PC-3 (cell line): ENCODE results near the gene PPBP. TPM values are rescaled to one million over a fixed set of nuclear protein-coding genes. Genes with fewer than 3 reads are reported as not detected.

Experiments
- ATAC-seq: fragments of 200-7000 bp; cut with Tn5 transposase; 2 replicates; pipeline ENCODE4 v1.9.1; 2020; ENCODE audit warnings: mild to moderate bottlenecking, moderate library complexity
- BruUV-seq: library from RNA; stranded (reverse); fragments of 400-500 nt; replicated peaks from 2 replicates; lab custom pipeline; 2021; lab: Mats Ljungman, UMichigan
- CTCF ChIA-PET: fragments of 300-600 bp; sonication (Branson Sonifier 250); formaldehyde crosslinking; loops from one replicate; lab custom pipeline; 2022; ENCODE audit warnings: antibody characterized with exemption; lab: Charles Lee
- POLR2A ChIA-PET: fragments of 300-600 bp; sonication (Branson Sonifier 250); formaldehyde crosslinking; loops from one replicate; lab custom pipeline; 2022; ENCODE audit warnings: antibody characterized with exemption; ENCODE audit not compliant: unreplicated experiment; lab: Charles Lee
- DNase-seq: peaks from one replicate; pipeline ENCODE4 v3.0.0-alpha.2; 2015
- H2AFZ ChIP-seq: fragments of 300-600 bp; sonication (generic); 2 replicates; pipeline ENCODE4 v1.6.0; 2016; ENCODE audit warnings: antibody characterized with exemption, low read length
- H3F3A ChIP-seq: fragments of 300-600 bp; sonication (generic); one replicate; pipeline ENCODE4 v1.6.0; 2017; ENCODE audit warnings: antibody characterized with exemption, low read length, control low read depth, mild to moderate bottlenecking; ENCODE audit not compliant: unreplicated experiment
- H3K27ac ChIP-seq: fragments of 300-600 bp; sonication (generic); 2 replicates; pipeline ENCODE4 v1.5.1; 2016; ENCODE audit warnings: mild to moderate bottlenecking, low read length
- H3K27me3 ChIP-seq: fragments of 300-600 bp; sonication (generic); 2 replicates; pipeline ENCODE4 v1.6.1; 2016; ENCODE audit warnings: low read length, mixed read lengths
- H3K36me3 ChIP-seq: fragments of 300-600 bp; sonication (generic); 2 replicates; pipeline ENCODE4 v1.6.1; 2016; ENCODE audit warnings: low read depth, mixed run types, low read length, mixed read lengths
- H3K4me1 ChIP-seq: fragments of 300-600 bp; sonication (generic); 2 replicates; pipeline ENCODE4 v1.5.1; 2016; ENCODE audit warnings: low read length; ENCODE audit not compliant: insufficient read depth
- H3K4me2 ChIP-seq: fragments of 300-600 bp; sonication (generic); 2 replicates; pipeline ENCODE4 v1.6.0; 2016; ENCODE audit warnings: low read length
- H3K4me3 ChIP-seq: fragments of 300-600 bp; sonication (generic); 2 replicates; pipeline ENCODE4 v1.5.1; 2016; ENCODE audit warnings: mild to moderate bottlenecking, low read length, mixed read lengths
- H3K79me2 ChIP-seq: fragments of 300-600 bp; sonication (generic); 2 replicates; pipeline ENCODE4 v1.6.1; 2017; ENCODE audit warnings: low read length, mixed read lengths
- H3K9ac ChIP-seq: fragments of 300-600 bp; sonication (generic); 2 replicates; pipeline ENCODE4 v1.6.0; 2016; ENCODE audit warnings: mild to moderate bottlenecking, low read length
- H3K9me2 ChIP-seq: fragments of 300-600 bp; sonication (generic); replicated peaks from 2 replicates; pipeline ENCODE4 v1.6.1; 2016; ENCODE audit warnings: mixed run types, low read length, mixed read lengths
- H3K9me3 ChIP-seq: fragments of 300-600 bp; sonication (generic); 2 replicates; pipeline ENCODE4 v1.6.1; 2016; ENCODE audit warnings: low read length, mixed read lengths
- H4K20me1 ChIP-seq: fragments of 300-600 bp; sonication (generic); 2 replicates; pipeline ENCODE4 v1.6.1; 2016; ENCODE audit warnings: low read length, mixed read lengths
- CTCF ChIP-seq: fragments of 300-600 bp; sonication (generic); conservative IDR thresholded peaks from 2 replicates; pipeline ENCODE4 v1.5.1; 2017; ENCODE audit warnings: antibody characterized with exemption, low read depth, mild to moderate bottlenecking, low read length
- EZH2 ChIP-seq: fragments of 300-600 bp; sonication (generic); IDR thresholded peaks from one replicate; pipeline ENCODE4 v1.6.1; 2017; ENCODE audit warnings: antibody characterized with exemption, mild to moderate bottlenecking, low read length; ENCODE audit not compliant: unreplicated experiment
- EZH2phosphoT487 ChIP-seq: fragments of 300-600 bp; sonication (generic); IDR thresholded peaks from 2 replicates; pipeline ENCODE4 v1.6.1; 2018; ENCODE audit warnings: mild to moderate bottlenecking, antibody characterized with exemption, low read length, borderline replicate concordance
- intact Hi-C: fragments of 100-400 bp; cut with micrococcal nuclease; formaldehyde crosslinking; loops from 2 replicates; pipeline ENCODE4 v1.9.0; 2023
- total RNA-seq: library from RNA; depleted of rRNA; stranded (reverse); fragments of >200 nt; gene quantifications from 2 replicates; pipeline ENCODE4 v1.2.3, GENCODE V29; 2014

The PPBP gene
- total RNA-seq, 1 experiment from 2014 or later: not detected

GRCh38 chr4:74013264-74013663 lies 25.3 kb upstream of the PPBP start:
- no peak overlapping the region for H2AFZ ChIP-seq
- ChIA-PET POLR2A (interaction anchor here (0.6 kb wide), 1 partner anchor 35 kb away, joined by 8 read pairs; no protein-coding TSS in a partner anchor), CTCF (no interaction called here)
- intact Hi-C loops: no loop called here
- DNase-seq (no peak), ATAC-seq (no peak)
- H3K9me3 ChIP-seq: no peaks in the 10 kb centered on the region
- H3K27me3 ChIP-seq: no peaks in the 10 kb centered on the region
- no peak overlapping the region for H3K27ac ChIP-seq
- H3K4me2 ChIP-seq: no peak overlapping the region
- TF ChIP-seq EZH2 (no peak), CTCF (no peak), EZH2phosphoT487 (no peak)
- H3K79me2 ChIP-seq: no peaks in the 10 kb centered on the region
- H4K20me1 ChIP-seq: no peaks in the 10 kb centered on the region
- no TSS peak for BruUV-seq
- peaks cover 9% of the 10 kb centered on the region for H3F3A ChIP-seq
- no peaks in the 10 kb centered on the region for H3K9me2 ChIP-seq
- H3K36me3 ChIP-seq: no peaks in the 10 kb centered on the region
- no peak overlapping the region for H3K4me3 ChIP-seq
- H3K4me1 ChIP-seq: peaks cover 24% of the 10 kb centered on the region
- H3K9ac ChIP-seq: no peak overlapping the region

DNA sequence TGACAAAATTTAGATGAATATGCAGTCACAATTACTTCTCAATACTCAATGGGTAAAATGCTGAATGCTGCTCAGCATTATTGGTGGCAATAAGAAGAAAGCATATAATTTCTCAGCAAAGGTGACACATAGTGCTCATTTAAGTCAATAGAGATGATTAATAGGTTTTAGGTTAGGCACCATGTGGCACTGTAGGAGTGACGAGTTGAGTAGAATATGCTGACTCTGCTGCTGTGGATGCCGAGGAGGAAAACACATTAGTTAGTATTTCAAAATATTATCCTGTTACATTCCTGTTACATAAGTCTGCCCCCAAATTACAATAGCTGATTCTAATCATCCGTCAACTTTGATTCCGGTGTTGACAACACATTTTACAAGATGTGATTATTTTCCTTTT lies 24.1 kb upstream of the PPBP start:
- H4K20me1 ChIP-seq: no peaks in the 10 kb centered on the region
- no peak for DNase-seq
- H3F3A ChIP-seq: peaks cover 9% of the 10 kb centered on the region
- H3K9ac ChIP-seq: no peak overlapping the region
- BruUV-seq: no TSS peak
- no peaks in the 10 kb centered on the region for H3K79me2 ChIP-seq
- H3K27me3 ChIP-seq: no peaks in the 10 kb centered on the region
- no peaks in the 10 kb centered on the region for H3K9me3 ChIP-seq
- no peak overlapping the region for H2AFZ ChIP-seq
- H3K4me1 ChIP-seq: peaks cover 22% of the 10 kb centered on the region
- H3K36me3 ChIP-seq: no peaks in the 10 kb centered on the region
- TF ChIP-seq EZH2phosphoT487: no peak
- TF ChIP-seq CTCF: no peak
- no peak for TF ChIP-seq EZH2
- no peaks in the 10 kb centered on the region for H3K9me2 ChIP-seq
- ChIA-PET POLR2A (no interaction called here), CTCF (no interaction called here)
- H3K27ac ChIP-seq: no peak overlapping the region
- H3K4me3 ChIP-seq: no peak overlapping the region
- H3K4me2 ChIP-seq: no peak overlapping the region
- ATAC-seq: no peak
- intact Hi-C loops: no loop called here

DNA sequence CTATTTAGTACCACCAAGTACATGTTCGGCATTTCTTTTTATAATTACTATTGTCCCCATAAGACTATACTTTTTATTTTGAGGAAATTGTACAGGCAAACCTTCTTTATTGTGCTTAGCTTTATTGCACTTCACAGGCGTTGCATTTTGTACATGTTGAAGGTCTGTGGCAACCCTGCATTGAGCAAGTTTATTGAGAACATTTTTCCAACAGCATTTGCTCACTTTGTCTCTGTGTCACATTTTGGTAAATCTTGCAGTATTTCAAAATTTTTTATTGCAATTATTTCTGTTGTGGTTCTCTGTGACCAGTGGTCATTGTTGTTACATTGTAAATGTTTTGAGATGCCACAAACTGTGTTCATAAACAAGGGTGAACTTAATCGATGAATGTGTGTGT lies 21.3 kb upstream of the PPBP start:
- Histone ChIP-seq H4K20me1 (no peaks in the 10 kb centered on the region), H3K9me2 (no peaks in the 10 kb centered on the region), H2AFZ (no peak overlapping the region), H3K27ac (no peak overlapping the region), H3F3A (no peaks in the 10 kb centered on the region), H3K4me2 (no peak overlapping the region), H3K4me3 (no peak overlapping the region), H3K36me3 (no peaks in the 10 kb centered on the region), H3K9me3 (no peaks in the 10 kb centered on the region), H3K4me1 (peaks cover 22% of the 10 kb centered on the region), H3K27me3 (no peaks in the 10 kb centered on the region), H3K9ac (no peak overlapping the region), H3K79me2 (no peaks in the 10 kb centered on the region)
- ChIA-PET POLR2A (no interaction called here), CTCF (no interaction called here)
- TF ChIP-seq EZH2 (no peak), EZH2phosphoT487 (no peak), CTCF (no peak)
- no peak for DNase-seq
- no TSS peak for BruUV-seq
- intact Hi-C loops: no loop called here
- no peak for ATAC-seq
